HepG2 (cell line): Measurements from ENCODE around the gene GSTA1. TPM values are rescaled to one million over a fixed set of nuclear protein-coding genes. Genes with fewer than 3 reads are reported as not detected.

Experiments
- DRAP1 ChIP-seq: IDR thresholded peaks from 2 replicates; pipeline ENCODE4 v1.6.1; 2016; ENCODE audit warnings: missing genetic modification reagents, missing compliant biosample characterization
- EEA1 ChIP-seq: sonication (generic); formaldehyde crosslinking; IDR thresholded peaks from 2 replicates; pipeline ENCODE4 v1.5.1; 2020; ENCODE audit warnings: mild to moderate bottlenecking, missing genetic modification reagents, borderline replicate concordance
- FOSL2 ChIP-seq: sonication (generic); formaldehyde crosslinking; IDR thresholded peaks from 2 replicates; pipeline ENCODE4 v1.4.0; 2020; ENCODE audit warnings: missing genetic modification reagents
- HNF4A ChIP-seq: sonication (generic); formaldehyde crosslinking; IDR thresholded peaks from 2 replicates; pipeline ENCODE4 v1.4.0; 2020; ENCODE audit warnings: missing genetic modification reagents
- HOXA5 ChIP-seq: sonication (generic); formaldehyde crosslinking; IDR thresholded peaks from 2 replicates; pipeline ENCODE4 v1.4.0; 2020; ENCODE audit warnings: missing genetic modification reagents
- MAFG ChIP-seq: sonication (generic); formaldehyde crosslinking; IDR thresholded peaks from 2 replicates; pipeline ENCODE4 v1.5.1; 2020; ENCODE audit warnings: mild to moderate bottlenecking, missing genetic modification reagents
- MED13 ChIP-seq: sonication (generic); formaldehyde crosslinking; IDR thresholded peaks from 2 replicates; pipeline ENCODE4 v1.5.0; 2020; ENCODE audit warnings: missing genetic modification reagents
- PBX3 ChIP-seq: sonication (generic); formaldehyde crosslinking; IDR thresholded peaks from 2 replicates; pipeline ENCODE4 v1.8.1; 2023; ENCODE audit warnings: missing genetic modification reagents, inconsistent platforms, borderline replicate concordance
- PHF8 ChIP-seq: sonication (generic); formaldehyde crosslinking; IDR thresholded peaks from 2 replicates; pipeline ENCODE4 v1.5.0; 2020; ENCODE audit warnings: missing genetic modification reagents
- SPEN ChIP-seq: sonication (generic); formaldehyde crosslinking; IDR thresholded peaks from 2 replicates; pipeline ENCODE4 v1.5.1; 2020; ENCODE audit warnings: low read depth, mild to moderate bottlenecking, missing genetic modification reagents
- SRY ChIP-seq: sonication (generic); formaldehyde crosslinking; IDR thresholded peaks from 2 replicates; pipeline ENCODE4 v1.8.0; 2022; ENCODE audit warnings: mild to moderate bottlenecking, missing genetic modification reagents
- ZFP41 ChIP-seq: sonication (generic); formaldehyde crosslinking; IDR thresholded peaks from 2 replicates; pipeline ENCODE4 v1.4.0; 2020; ENCODE audit warnings: mild to moderate bottlenecking, missing genetic modification reagents, borderline replicate concordance
- ZNF432 ChIP-seq: sonication (generic); formaldehyde crosslinking; IDR thresholded peaks from 2 replicates; pipeline ENCODE4 v1.5.0; 2020; ENCODE audit warnings: missing genetic modification reagents, mild to moderate bottlenecking, borderline replicate concordance
- ZNF552 ChIP-seq: sonication (generic); formaldehyde crosslinking; IDR thresholded peaks from 2 replicates; pipeline ENCODE4 v1.9.0; 2022; ENCODE audit warnings: missing genetic modification reagents, mild to moderate bottlenecking, borderline replicate concordance
- ZNF577 ChIP-seq: sonication (generic); formaldehyde crosslinking; IDR thresholded peaks from 2 replicates; pipeline ENCODE4 v1.4.0; 2020; ENCODE audit warnings: mild to moderate bottlenecking, low read depth, missing genetic modification reagents, borderline replicate concordance
- ZNF619 ChIP-seq: sonication (generic); formaldehyde crosslinking; IDR thresholded peaks from 2 replicates; pipeline ENCODE4 v1.4.0; 2020; ENCODE audit warnings: mild to moderate bottlenecking, missing genetic modification reagents
- ZNF766 ChIP-seq: sonication (generic); formaldehyde crosslinking; IDR thresholded peaks from 2 replicates; pipeline ENCODE4 v1.5.0; 2020; ENCODE audit warnings: missing genetic modification reagents, borderline replicate concordance
- polyA plus RNA-seq, 8 experiments: library from polyadenylated mRNA; depleted of rRNA in 3 of 8; stranded (reverse) in 7 of 8; unstranded in 1 of 8; fragments of >200 nt; fragmentation: Illumina TruSeq in 4 of 8; extraction: Trizol in 4 of 8; gene quantifications; 2 replicates each; pipeline versions ENCODE4 v1.2.1 to v1.2.3, GENCODE V29; 2011 to 2016; ENCODE audit warnings: low read depth in 4 of 8, missing spikeins in 1 of 8, mixed read lengths in 1 of 8; ENCODE audit not compliant: insufficient read depth in 1 of 8
- total RNA-seq, 5 experiments: library from RNA; depleted of rRNA; stranded (reverse); fragments of >200 nt; fragmentation: Illumina TruSeq; extraction: Trizol; gene quantifications; 2 replicates each; pipeline ENCODE4 v1.2.3, GENCODE V29; 2016; ENCODE audit warnings: low read depth in 1 of 5
- TF ChIP-seq, protein P1 (sequence below): sonication (generic); formaldehyde crosslinking; IDR thresholded peaks from 2 replicates; pipeline ENCODE4 v1.4.0; 2020; ENCODE audit warnings: missing genetic modification reagents, low read depth, mild to moderate bottlenecking, borderline replicate concordance
- TF ChIP-seq, protein P2 (sequence below): sonication (generic); formaldehyde crosslinking; IDR thresholded peaks from 2 replicates; pipeline ENCODE4 v1.8.0; 2022; ENCODE audit warnings: mild to moderate bottlenecking, missing genetic modification reagents; ENCODE audit not compliant: insufficient replicate concordance
- TF ChIP-seq, protein P3 (sequence below): sonication (generic); formaldehyde crosslinking; conservative IDR thresholded peaks from 2 replicates; pipeline ENCODE4 v1.8.0; 2022; ENCODE audit warnings: low read depth, missing genetic modification reagents

The GSTA1 gene
- total and polyA plus RNA-seq, 2 of the 13 experiments (the other 11 are each of a cell fraction or from before 2014, with no cell fraction given): 6.2 to 282 TPM

GRCh38 chr6:52815167-52816092 is 11.8 kb upstream of the GSTA1 start (continued):
- TF ChIP-seq, protein P1, sequence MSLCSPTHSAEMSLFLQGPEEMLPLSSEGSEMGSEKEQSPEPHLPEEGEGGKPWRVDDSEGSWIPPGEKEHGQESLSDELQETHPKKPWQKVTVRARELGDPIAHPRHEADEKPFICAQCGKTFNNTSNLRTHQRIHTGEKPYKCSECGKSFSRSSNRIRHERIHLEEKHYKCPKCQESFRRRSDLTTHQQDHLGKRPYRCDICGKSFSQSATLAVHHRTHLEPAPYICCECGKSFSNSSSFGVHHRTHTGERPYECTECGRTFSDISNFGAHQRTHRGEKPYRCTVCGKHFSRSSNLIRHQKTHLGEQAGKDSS (CRISPR knock-in tag): no peak; the same call in 1 of the 2 replicates
- no peak for TF ChIP-seq DRAP1 (CRISPR knock-in tag)
- 0 out of 2 replicates have a peak, but pooled peaks have one; percentile 22 for TF ChIP-seq ZNF766 (CRISPR knock-in tag)
- no peak for TF ChIP-seq MAFG
- no peak for TF ChIP-seq EEA1
- peak; percentile 77; the same call in 1 of the 2 replicates for TF ChIP-seq MED13 (CRISPR knock-in tag)
- TF ChIP-seq PBX3 (CRISPR knock-in tag): no peak
- TF ChIP-seq, protein P2, sequence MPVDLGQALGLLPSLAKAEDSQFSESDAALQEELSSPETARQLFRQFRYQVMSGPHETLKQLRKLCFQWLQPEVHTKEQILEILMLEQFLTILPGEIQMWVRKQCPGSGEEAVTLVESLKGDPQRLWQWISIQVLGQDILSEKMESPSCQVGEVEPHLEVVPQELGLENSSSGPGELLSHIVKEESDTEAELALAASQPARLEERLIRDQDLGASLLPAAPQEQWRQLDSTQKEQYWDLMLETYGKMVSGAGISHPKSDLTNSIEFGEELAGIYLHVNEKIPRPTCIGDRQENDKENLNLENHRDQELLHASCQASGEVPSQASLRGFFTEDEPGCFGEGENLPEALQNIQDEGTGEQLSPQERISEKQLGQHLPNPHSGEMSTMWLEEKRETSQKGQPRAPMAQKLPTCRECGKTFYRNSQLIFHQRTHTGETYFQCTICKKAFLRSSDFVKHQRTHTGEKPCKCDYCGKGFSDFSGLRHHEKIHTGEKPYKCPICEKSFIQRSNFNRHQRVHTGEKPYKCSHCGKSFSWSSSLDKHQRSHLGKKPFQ (CRISPR knock-in tag): no peak
- peak; percentile 95 for TF ChIP-seq HNF4A (CRISPR knock-in tag)
- no peak for TF ChIP-seq ZFP41
- TF ChIP-seq SRY (CRISPR knock-in tag): no peak
- peak; percentile 69 for TF ChIP-seq FOSL2 (CRISPR knock-in tag)
- no peak for TF ChIP-seq ZNF432 (CRISPR knock-in tag)
- TF ChIP-seq ZNF552 (CRISPR knock-in tag): no peak
- TF ChIP-seq ZNF619 (CRISPR knock-in tag): 0 out of 2 replicates have a peak, but pooled peaks have one; percentile 69
- TF ChIP-seq, protein P3, sequence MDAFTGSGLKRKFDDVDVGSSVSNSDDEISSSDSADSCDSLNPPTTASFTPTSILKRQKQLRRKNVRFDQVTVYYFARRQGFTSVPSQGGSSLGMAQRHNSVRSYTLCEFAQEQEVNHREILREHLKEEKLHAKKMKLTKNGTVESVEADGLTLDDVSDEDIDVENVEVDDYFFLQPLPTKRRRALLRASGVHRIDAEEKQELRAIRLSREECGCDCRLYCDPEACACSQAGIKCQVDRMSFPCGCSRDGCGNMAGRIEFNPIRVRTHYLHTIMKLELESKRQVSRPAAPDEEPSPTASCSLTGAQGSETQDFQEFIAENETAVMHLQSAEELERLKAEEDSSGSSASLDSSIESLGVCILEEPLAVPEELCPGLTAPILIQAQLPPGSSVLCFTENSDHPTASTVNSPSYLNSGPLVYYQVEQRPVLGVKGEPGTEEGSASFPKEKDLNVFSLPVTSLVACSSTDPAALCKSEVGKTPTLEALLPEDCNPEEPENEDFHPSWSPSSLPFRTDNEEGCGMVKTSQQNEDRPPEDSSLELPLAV (CRISPR knock-in tag): no peak
- no peak for TF ChIP-seq SPEN (CRISPR knock-in tag)
- peak; percentile 52; the same call in 1 of the 2 replicates for TF ChIP-seq PHF8 (CRISPR knock-in tag)
- no peak for TF ChIP-seq ZNF577 (CRISPR knock-in tag)
- peak; percentile 56; the same call in 1 of the 2 replicates for TF ChIP-seq HOXA5 (CRISPR knock-in tag)
